Kidney capillary endothelial cell (primary cell): ENCODE measurements around the gene TTLL5.

Experiments used
- DNase-seq: peaks from one replicate; pipeline ENCODE4 v3.0.0-alpha.2; 2018; ENCODE audit warnings: low spot score

Gene TTLL5

GRCh38 chr14:75794615-75795038 is 133.6 kb downstream of the TTLL5 start:
- peak; percentile 2 for DNase-seq

- DNase-seq = no peak
These were observed 139.7 kb downstream of the TTLL5 start for GRCh38 chr14:75800792-75801191.

GRCh38 chr14:75802486-75802885 is 141.4 kb downstream of the TTLL5 start:
- DNase-seq = no peak

GRCh38 chr14:75803765-75804164 is 142.7 kb downstream of the TTLL5 start:
- no peak for DNase-seq

GRCh38 chr14:75804570-75805275 is 143.7 kb downstream of the TTLL5 start:
- DNase-seq = no peak

- DNase-seq = no peak
These were observed 144.6 kb downstream of the TTLL5 start for GRCh38 chr14:75805646-75806045.

- DNase-seq = no peak
These were observed 145.3 kb downstream of the TTLL5 start for GRCh38 chr14:75806352-75806832.

GRCh38 chr14:75807667-75808360 is 146.8 kb downstream of the TTLL5 start:
- DNase-seq = no peak

GRCh38 chr14:75811136-75811829 is 150.2 kb downstream of the TTLL5 start:
- DNase-seq = no peak

GRCh38 chr14:75811872-75812499 is 150.9 kb downstream of the TTLL5 start:
- no peak for DNase-seq

- DNase-seq = no peak
These were observed 151.6 kb downstream of the TTLL5 start for GRCh38 chr14:75812622-75813021.

GRCh38 chr14:75820761-75821160 is 159.7 kb downstream of the TTLL5 start:
- no peak for DNase-seq

- DNase-seq = no peak
These were observed 160.9 kb downstream of the TTLL5 start for GRCh38 chr14:75821831-75822521.

GRCh38 chr14:75822522-75823141 is 161.6 kb downstream of the TTLL5 start:
- no peak for DNase-seq

- no peak for DNase-seq
These were observed 162.3 kb downstream of the TTLL5 start for GRCh38 chr14:75823334-75823733.

- DNase-seq = no peak
These were observed 163.3 kb downstream of the TTLL5 start for GRCh38 chr14:75824318-75824717.

- no peak for DNase-seq
These were observed 164.1 kb downstream of the TTLL5 start for GRCh38 chr14:75825147-75825592.

GRCh38 chr14:75826599-75826998 is 165.6 kb downstream of the TTLL5 start:
- no peak for DNase-seq

- no peak for DNase-seq
These were observed 166.3 kb downstream of the TTLL5 start for GRCh38 chr14:75827331-75827730.

- no peak for DNase-seq
These were observed 168.3 kb downstream of the TTLL5 start for GRCh38 chr14:75829316-75829715.

GRCh38 chr14:75831455-75831854 is 170.4 kb downstream of the TTLL5 start:
- no peak for DNase-seq
